Stimulated activated CD8-positive, alpha-beta memory T cell treated with anti-CD3 and anti-CD28 coated beads, Interleukin-2, amount 100 ng/mL, for 1 hour (primary cell): ENCODE data around the gene SAP30L.

Experiments used
- DNase-seq, 2 donors: peaks; one replicate each; pipeline ENCODE4 v3.0.0-alpha.2; 2020; ENCODE audit warnings: low read depth in 2 of 2

SAP30L gene

GRCh38 chr5:154419236-154419635 is 26.6 kb upstream of the SAP30L start:
- no peak for DNase-seq

DNA sequence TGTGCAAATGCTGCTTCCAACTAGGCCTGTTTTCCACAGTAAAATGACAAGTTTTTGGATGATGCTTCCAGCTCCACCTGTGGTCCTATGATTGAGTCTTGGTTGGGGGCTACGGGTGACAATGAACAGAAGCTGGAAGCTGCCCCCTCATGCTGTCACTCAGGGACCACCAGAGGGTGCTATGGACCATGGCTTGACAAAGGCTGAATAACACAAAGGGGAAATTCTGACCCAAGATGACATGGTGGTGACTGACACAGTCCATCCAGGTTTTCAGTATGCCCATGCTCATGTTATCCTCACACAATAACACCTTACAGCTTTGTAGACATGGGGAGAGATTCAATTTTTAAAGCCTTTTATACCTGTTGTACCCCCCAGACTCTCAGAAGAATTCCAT is 23.9 kb upstream of the SAP30L start:
- no peak for DNase-seq

GRCh38 chr5:154422298-154422697 is 23.5 kb upstream of the SAP30L start:
- DNase-seq: no peak

DNA sequence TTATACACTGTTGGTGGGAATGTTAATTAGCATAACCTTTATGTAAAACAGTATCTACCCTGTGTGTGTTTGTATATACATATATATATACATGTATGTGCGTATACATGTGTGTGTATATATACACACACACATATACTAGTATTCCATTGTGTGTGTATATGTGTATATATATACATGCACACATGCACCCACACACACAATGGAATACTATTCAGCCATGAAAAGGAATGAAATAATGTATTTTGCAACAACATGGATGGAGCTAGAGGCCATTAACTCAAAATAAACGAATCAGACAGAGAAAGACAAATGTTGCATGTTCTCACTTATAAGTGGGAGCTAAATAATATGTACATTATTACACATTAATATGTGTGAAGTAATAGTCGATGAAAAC is 17.6 kb upstream of the SAP30L start:
- no peak for DNase-seq

DNA sequence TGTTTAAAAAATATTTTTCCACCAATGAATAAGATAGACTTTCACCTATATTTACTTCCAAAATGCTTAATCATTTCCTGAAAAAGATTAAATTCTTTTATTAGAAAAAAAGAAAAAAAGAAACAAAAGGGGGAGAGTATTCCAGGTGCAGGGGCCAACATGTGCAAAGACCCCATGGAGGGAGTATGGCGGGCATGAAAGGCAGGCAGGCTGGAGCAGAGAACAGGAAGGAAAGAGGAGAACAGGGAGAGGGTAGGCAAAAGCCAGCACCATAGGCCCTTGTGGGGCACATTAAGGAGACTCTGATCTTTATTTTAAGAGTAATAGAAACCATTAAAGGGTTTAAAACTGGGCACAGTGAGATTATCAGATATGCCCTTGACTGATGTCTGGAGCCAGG is 16.5 kb upstream of the SAP30L start:
- DNase-seq: no peak

GRCh38 chr5:154430466-154430865 is 15.3 kb upstream of the SAP30L start:
- DNase-seq: no peak

DNA sequence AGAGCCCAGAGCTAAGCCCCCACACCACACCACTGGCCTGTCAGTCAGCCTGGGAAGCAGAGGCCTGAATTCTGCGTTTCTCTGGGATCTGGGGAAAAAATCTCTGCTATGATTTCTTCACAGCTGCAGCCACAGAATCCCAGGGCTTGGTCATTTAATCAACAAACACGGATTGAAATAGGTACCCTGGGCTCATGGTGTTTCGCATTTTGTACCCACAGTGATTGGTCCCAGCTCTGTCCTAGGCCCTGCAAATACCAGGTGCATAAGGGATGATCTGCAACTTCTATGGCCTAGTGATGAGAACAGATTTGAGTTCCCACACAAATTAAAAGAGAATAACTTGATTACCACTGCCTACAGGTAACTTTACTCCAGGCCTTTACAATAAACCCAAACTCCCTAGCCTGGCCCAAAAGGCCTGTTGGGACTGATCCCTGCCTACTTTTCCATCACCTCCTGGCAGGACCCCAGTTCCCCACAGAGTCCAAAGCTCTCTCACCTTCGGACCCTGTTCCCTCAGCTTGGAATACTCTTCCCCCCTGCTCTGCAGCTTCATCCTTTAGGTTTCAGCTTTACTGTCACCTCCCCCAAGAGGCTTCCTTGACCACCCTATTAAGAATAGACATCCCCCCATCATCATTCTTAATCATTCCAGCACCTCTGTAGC is 14.7 kb upstream of the SAP30L start:
- no peak for DNase-seq

DNA sequence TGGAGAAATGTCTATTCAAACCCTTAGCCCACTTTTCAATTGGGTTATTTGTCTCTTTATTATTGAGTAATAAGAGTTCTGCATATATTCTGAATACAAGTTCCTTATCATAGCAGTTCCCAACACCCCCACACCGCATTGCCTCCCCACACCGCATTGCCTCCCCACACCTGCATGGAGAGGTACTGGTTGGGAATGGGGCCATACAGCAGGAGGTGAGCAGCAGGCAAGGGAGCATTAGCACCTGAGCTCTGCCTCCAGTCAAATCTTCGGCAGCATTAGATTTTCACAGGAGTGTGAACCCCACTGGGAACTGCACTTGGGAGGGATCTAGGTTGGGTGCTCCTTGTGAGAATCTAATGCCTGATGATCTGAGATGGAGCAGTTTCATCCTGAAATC is 10.6 kb upstream of the SAP30L start:
- DNase-seq: no peak

DNA sequence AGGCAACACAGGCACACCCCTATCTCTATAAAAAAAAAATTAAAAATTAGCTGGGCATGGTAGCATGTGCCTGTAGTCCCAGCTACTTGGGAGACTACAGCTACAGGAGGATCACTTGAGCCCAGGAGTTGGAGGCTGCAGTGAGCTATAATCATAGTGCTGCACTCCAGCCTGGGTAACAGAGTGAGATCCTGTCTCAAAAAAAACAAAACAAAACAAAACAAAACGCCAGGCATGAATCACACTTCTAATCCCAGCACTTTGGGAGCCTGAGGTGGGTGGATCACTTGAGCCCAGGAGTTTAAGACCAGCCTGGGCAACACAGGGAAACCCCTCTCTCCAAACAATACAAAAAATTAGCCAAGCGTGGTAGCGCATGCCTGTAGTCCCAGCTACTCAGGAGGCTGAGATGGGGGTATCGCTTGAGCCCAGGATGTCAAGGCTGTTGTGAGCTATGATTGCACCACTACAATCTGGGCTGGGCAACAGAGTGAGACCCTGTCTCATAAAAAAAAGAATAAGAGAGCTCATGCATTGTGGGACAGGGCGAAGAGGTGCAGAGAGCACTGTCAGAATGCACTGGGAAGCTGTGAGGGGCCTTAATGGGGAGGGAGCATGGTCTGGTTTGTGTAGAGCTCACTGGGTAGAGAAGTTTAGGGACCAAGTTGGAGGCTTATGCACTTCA is 8.4 kb upstream of the SAP30L start:
- DNase-seq: no peak

GRCh38 chr5:154440540-154440939 is 5.3 kb upstream of the SAP30L start:
- DNase-seq: no peak

DNA sequence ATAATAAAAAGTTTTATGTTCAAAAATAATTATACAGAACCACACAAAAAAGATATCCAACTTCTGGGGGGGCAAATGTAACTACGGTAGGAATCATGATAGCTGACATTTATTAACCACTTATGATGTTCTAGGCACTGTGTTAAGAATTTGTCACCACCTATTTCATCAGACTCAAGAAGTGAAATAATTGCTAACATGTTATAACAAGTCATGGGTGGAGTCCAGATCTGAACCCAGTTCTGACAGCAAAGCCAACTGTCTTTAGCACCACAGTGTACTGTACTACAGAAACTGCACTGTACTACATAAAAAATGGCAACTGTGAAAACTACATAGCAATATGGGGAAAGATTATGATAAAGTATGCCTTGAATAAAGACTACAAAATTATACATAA is 3.0 kb upstream of the SAP30L start:
- DNase-seq: no peak

GRCh38 chr5:154444556-154445421 is 1.0 kb upstream of the SAP30L start:
- DNase-seq: no peak

- no peak for DNase-seq
Measured at GRCh38 chr5:154446195-154447088, 645 bp downstream of the SAP30L start.

- DNase-seq: no peak
Measured at GRCh38 chr5:154447089-154447725, 1.4 kb downstream of the SAP30L start.

- DNase-seq: no peak
Measured at GRCh38 chr5:154449786-154450185, 4.0 kb downstream of the SAP30L start.

DNA sequence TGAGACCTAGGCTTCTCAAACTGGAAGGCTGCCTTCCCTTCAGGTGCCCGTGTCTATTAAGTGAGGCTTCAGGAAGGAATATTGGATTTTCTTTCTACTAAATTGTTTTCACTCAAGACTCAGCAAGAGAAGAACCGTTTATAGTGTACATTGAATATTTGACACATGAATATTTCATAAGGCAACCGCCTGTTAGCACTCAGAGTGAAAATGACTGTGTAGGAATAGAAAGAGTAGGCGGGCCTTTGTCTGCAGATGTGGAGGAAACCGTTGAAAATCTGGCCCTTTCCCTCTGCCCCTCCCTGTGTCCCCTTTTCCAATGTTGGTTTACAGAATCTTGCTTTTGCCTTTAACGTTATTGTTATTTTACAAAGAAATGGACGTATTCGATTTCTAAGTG is 6.2 kb downstream of the SAP30L start:
- DNase-seq: no peak

DNA sequence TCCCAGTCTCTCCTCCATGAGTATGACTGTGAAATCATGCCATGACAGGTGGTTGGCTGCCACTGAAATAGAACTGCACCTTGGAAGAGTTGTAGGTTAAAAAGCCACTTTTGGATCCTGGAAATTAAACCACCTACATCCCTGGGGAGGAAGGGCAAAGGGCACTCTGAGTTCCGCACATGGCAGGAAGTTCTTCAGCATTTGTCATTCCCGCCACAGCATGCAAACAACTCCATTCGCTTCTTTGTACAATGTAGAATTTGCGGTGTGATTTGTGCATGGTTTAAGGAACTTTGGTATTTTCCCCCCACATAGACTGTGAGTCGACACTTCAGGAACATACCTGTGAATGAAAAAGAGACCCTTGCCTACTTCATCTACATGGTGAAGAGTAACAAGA is 9.8 kb downstream of the SAP30L start:
- no peak for DNase-seq

DNA sequence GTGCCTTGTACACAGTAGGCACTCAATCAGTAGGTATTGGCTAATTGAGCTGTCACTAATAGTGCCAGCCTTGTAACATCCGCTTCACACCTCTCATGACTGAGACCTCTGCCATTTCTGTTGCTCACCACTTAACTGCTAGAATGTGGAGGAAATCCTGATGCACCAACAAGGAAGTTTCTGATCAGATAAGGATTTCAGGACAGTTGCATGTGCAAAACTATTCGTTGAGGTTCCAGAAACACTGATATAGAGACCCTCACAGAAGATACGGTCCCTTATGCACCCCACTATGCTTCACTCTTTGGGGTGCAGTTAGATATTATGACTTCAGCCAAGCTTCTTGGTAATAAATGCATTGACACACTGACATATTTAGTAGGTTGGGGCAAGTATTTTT is 10.7 kb downstream of the SAP30L start:
- no peak for DNase-seq

- DNase-seq: no peak
Measured at GRCh38 chr5:154459015-154459414, 13.2 kb downstream of the SAP30L start.

- DNase-seq: no peak
Measured at GRCh38 chr5:154460172-154460571, 14.4 kb downstream of the SAP30L start.

GRCh38 chr5:154461531-154461930 is 15.7 kb downstream of the SAP30L start:
- DNase-seq: no peak
